ENCODE data around the gene KRTAP20-1. TPM values are rescaled to one million over a fixed set of nuclear protein-coding genes. Genes with fewer than 3 reads are reported as not detected.

Gene KRTAP20-1
- total and polyA plus RNA-seq, 2 donors from 2014 or later, result not detected

GRCh38 chr21:30598802-30599201 lies 17.4 kb upstream of the KRTAP20-1 start, which contains the start of gene KRTAP6-2:
TSS of gene KRTAP6-2 (minus strand) at chr21:30598902. CDS start at chr21:30598874, 28 bp downstream.
- no peak within 1 kb of the TSS for H3K27ac ChIP-seq (ENCODE audit: low read depth in 2 of 2, low read length in 2 of 2)
- DNase-seq (no peak), FAIRE-seq (no peak)
- no peaks in the 10 kb centered on the region for H3K36me3 ChIP-seq (ENCODE audit: control insufficient read depth in 2 of 3, insufficient read depth in 3 of 3, low read length in 3 of 3)
- no peaks in the 10 kb centered on the region for H3K27me3 ChIP-seq (ENCODE audit: control insufficient read depth, insufficient read depth, low read length)
- TF ChIP-seq, protein P1, sequence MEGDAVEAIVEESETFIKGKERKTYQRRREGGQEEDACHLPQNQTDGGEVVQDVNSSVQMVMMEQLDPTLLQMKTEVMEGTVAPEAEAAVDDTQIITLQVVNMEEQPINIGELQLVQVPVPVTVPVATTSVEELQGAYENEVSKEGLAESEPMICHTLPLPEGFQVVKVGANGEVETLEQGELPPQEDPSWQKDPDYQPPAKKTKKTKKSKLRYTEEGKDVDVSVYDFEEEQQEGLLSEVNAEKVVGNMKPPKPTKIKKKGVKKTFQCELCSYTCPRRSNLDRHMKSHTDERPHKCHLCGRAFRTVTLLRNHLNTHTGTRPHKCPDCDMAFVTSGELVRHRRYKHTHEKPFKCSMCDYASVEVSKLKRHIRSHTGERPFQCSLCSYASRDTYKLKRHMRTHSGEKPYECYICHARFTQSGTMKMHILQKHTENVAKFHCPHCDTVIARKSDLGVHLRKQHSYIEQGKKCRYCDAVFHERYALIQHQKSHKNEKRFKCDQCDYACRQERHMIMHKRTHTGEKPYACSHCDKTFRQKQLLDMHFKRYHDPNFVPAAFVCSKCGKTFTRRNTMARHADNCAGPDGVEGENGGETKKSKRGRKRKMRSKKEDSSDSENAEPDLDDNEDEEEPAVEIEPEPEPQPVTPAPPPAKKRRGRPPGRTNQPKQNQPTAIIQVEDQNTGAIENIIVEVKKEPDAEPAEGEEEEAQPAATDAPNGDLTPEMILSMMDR (IDR thresholded peaks at IDR 0.05; ENCODE audit: borderline replicate concordance, extremely low read depth, insufficient read depth), result no peak
- no peaks in the 10 kb centered on the region for H3K4me1 ChIP-seq (ENCODE audit: control insufficient read depth in 2 of 3, insufficient read depth in 2 of 3, low read depth in 1 of 3, low read length in 3 of 3)
- no peak within 1 kb of the TSS for H3K9ac ChIP-seq (ENCODE audit: low read length in 3 of 3)
- H3K4me3 ChIP-seq (ENCODE audit: low read length in 3 of 3), result no peak within 1 kb of the TSS
- intact Hi-C loops (cut with DNase I), result no loop called here
- H3K9me3 ChIP-seq (ENCODE audit: control insufficient read depth in 2 of 3, insufficient read depth in 1 of 3, low read length in 3 of 3), result no peaks in the 10 kb centered on the region

- intact Hi-C loops (cut with DNase I), result no loop called here
- Histone ChIP-seq H3K9ac (ENCODE audit: low read length in 3 of 3) (no peak within 1 kb of the TSS), H3K9me3 (ENCODE audit: control insufficient read depth in 2 of 3, insufficient read depth in 1 of 3, low read length in 3 of 3) (no peaks in the 10 kb centered on the region), H3K4me3 (ENCODE audit: low read length in 3 of 3) (no peak within 1 kb of the TSS), H3K27me3 (ENCODE audit: control insufficient read depth, insufficient read depth, low read length) (no peaks in the 10 kb centered on the region), H3K27ac (ENCODE audit: low read depth in 2 of 2, low read length in 2 of 2) (no peak within 1 kb of the TSS), H3K4me1 (ENCODE audit: control insufficient read depth in 2 of 3, insufficient read depth in 2 of 3, low read depth in 1 of 3, low read length in 3 of 3) (no peaks in the 10 kb centered on the region), H3K36me3 (ENCODE audit: control insufficient read depth in 2 of 3, insufficient read depth in 3 of 3, low read length in 3 of 3) (no peaks in the 10 kb centered on the region)
- FAIRE-seq (no peak), DNase-seq (no peak)
- TF ChIP-seq, protein P1 (IDR thresholded peaks at IDR 0.05; ENCODE audit: borderline replicate concordance, extremely low read depth, insufficient read depth), result no peak
Measured at GRCh38 chr21:30600787-30601186, 15.4 kb upstream of the KRTAP20-1 start, which contains the start of gene KRTAP22-1. TSS of gene KRTAP22-1 (plus strand) at chr21:30601087.

DNA sequence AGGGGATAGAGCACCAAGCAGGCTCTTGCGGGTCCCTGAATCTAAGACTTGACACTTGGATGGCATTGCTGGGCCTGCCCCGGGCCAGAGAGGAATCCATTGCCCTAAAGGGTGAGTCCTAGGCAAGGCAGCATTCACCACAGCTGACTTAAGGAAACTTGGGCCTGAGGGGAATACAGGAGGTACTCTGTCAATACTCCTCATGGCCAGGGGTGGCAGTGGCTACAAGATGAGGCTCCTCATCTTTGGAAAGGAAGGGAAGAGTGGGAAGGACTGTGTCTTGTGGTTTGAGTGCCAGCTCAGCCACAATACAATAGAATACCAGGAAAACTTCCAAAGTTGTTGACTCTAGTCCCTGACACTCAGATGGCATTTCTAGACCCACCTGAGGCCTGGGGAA lies 10.3 kb upstream of the KRTAP20-1 start:
- Histone ChIP-seq H3K27ac (ENCODE audit: low read depth in 2 of 2, low read length in 2 of 2) (no peak overlapping the region), H3K4me3 (ENCODE audit: low read length in 3 of 3) (no peak overlapping the region), H3K36me3 (ENCODE audit: control insufficient read depth in 2 of 3, insufficient read depth in 3 of 3, low read length in 3 of 3) (no peaks in the 10 kb centered on the region), H3K9me3 (ENCODE audit: control insufficient read depth in 2 of 3, insufficient read depth in 1 of 3, low read length in 3 of 3) (no peaks in the 10 kb centered on the region), H3K4me1 (ENCODE audit: control insufficient read depth in 2 of 3, insufficient read depth in 2 of 3, low read depth in 1 of 3, low read length in 3 of 3) (no peaks in the 10 kb centered on the region), H3K9ac (ENCODE audit: low read length in 3 of 3) (no peak overlapping the region), H3K27me3 (ENCODE audit: control insufficient read depth, insufficient read depth, low read length) (no peaks in the 10 kb centered on the region)
- no peak for FAIRE-seq
- intact Hi-C loops (cut with DNase I), result no loop called here
- no peak for DNase-seq
- TF ChIP-seq, protein P1 (IDR thresholded peaks at IDR 0.05; ENCODE audit: borderline replicate concordance, extremely low read depth, insufficient read depth), result no peak

GRCh38 chr21:30612132-30612531 lies 4.1 kb upstream of the KRTAP20-1 start:
- Histone ChIP-seq H3K27me3 (ENCODE audit: control insufficient read depth, insufficient read depth, low read length) (no peaks in the 10 kb centered on the region), H3K9me3 (ENCODE audit: control insufficient read depth in 2 of 3, insufficient read depth in 1 of 3, low read length in 3 of 3) (no peaks in the 10 kb centered on the region), H3K4me3 (ENCODE audit: low read length in 3 of 3) (no peak overlapping the region), H3K27ac (ENCODE audit: low read depth in 2 of 2, low read length in 2 of 2) (no peak overlapping the region), H3K36me3 (ENCODE audit: control insufficient read depth in 2 of 3, insufficient read depth in 3 of 3, low read length in 3 of 3) (no peaks in the 10 kb centered on the region), H3K9ac (ENCODE audit: low read length in 3 of 3) (no peak overlapping the region), H3K4me1 (ENCODE audit: control insufficient read depth in 2 of 3, insufficient read depth in 2 of 3, low read depth in 1 of 3, low read length in 3 of 3) (no peaks in the 10 kb centered on the region)
- TF ChIP-seq, protein P1 (IDR thresholded peaks at IDR 0.05; ENCODE audit: borderline replicate concordance, extremely low read depth, insufficient read depth), result no peak
- FAIRE-seq (no peak), DNase-seq (no peak)
- intact Hi-C loops (cut with DNase I), result no loop called here

All from kidney (tissue), 14 donors.